Measurements from ENCODE around the gene DUSP8.

- TF ChIP-seq GATA2 (IDR thresholded peaks at IDR 0.05; ENCODE audit: low read depth, low read length) (no peak), GATA3 (IDR thresholded peaks at IDR 0.05; ENCODE audit: low read depth, low read length) (no peak)
Observed at GRCh38 chr11:1523077-1523476, 49.0 kb downstream of the DUSP8 start.

Measured in SH-SY5Y (cell line).